Caco-2 (cell line): ENCODE data around the gene ALDH7A1. TPM values are rescaled to one million over a fixed set of nuclear protein-coding genes. Genes with fewer than 3 reads are reported as not detected.

Experiments
- BruUV-seq: library from RNA; stranded (reverse); fragments of 400-500 nt; replicated peaks from 2 replicates; lab custom pipeline; 2021; lab: Mats Ljungman, UMichigan
- CTCF ChIA-PET: fragments of 300-600 bp; sonication (Branson Sonifier 250); formaldehyde crosslinking; loops from one replicate; lab custom pipeline; 2022; ENCODE audit warnings: antibody characterized with exemption; lab: Charles Lee
- POLR2A ChIA-PET: fragments of 300-600 bp; sonication (Branson Sonifier 250); formaldehyde crosslinking; loops from one replicate; lab custom pipeline; 2022; ENCODE audit warnings: antibody characterized with exemption; lab: Charles Lee
- DNase-seq, 2 experiments: peaks; one replicate each; pipeline versions ENCODE4 v3.0.0 to v3.0.0-alpha.2; 2020 to 2022
- H3K27me3 ChIP-seq: replicated peaks from 2 replicates; pipeline ENCODE4 v1.6.0; 2011; ENCODE audit warnings: low read length; ENCODE audit not compliant: control insufficient read depth, insufficient read depth
- H3K36me3 ChIP-seq: 2 replicates; pipeline ENCODE4 v1.5.1; 2011; ENCODE audit warnings: low read length; ENCODE audit not compliant: control insufficient read depth, insufficient read depth
- H3K4me1 ChIP-seq: fragments of 250-450 bp; sonication (Bioruptor Pico); 2 replicates; pipeline ENCODE4 v1.5.1; 2020; ENCODE audit warnings: mild to moderate bottlenecking
- H3K4me3 ChIP-seq: 2 replicates; pipeline ENCODE4 v1.5.1; 2011; ENCODE audit warnings: low read depth, mild to moderate bottlenecking, control low read depth, low read length
- H3K9me3 ChIP-seq: fragments of 250-450 bp; sonication (Bioruptor Pico); 2 replicates; pipeline ENCODE4 v1.5.1; 2020; ENCODE audit warnings: mild to moderate bottlenecking, moderate library complexity
- H3K27ac Mint-ChIP-seq: one replicate; pipeline ENCODE4 v1.8.0; 2022; ENCODE audit warnings: mixed read lengths; ENCODE audit not compliant: unreplicated experiment
- H3K27me3 Mint-ChIP-seq: one replicate; pipeline ENCODE4 v1.8.0; 2022; ENCODE audit warnings: mixed read lengths; ENCODE audit not compliant: insufficient read depth, unreplicated experiment
- H3K36me3 Mint-ChIP-seq: one replicate; pipeline ENCODE4 v1.8.0; 2022; ENCODE audit warnings: mild to moderate bottlenecking, mixed read lengths; ENCODE audit not compliant: insufficient read depth, unreplicated experiment
- H3K4me1 Mint-ChIP-seq: one replicate; pipeline ENCODE4 v1.8.0; 2022; ENCODE audit warnings: low read depth, mixed read lengths; ENCODE audit not compliant: unreplicated experiment
- H3K4me3 Mint-ChIP-seq: one replicate; pipeline ENCODE4 v1.8.0; 2022; ENCODE audit warnings: mild to moderate bottlenecking, moderate library complexity, mixed read lengths; ENCODE audit not compliant: unreplicated experiment
- H3K9me3 Mint-ChIP-seq: one replicate; pipeline ENCODE4 v1.8.0; 2022; ENCODE audit warnings: mixed read lengths; ENCODE audit not compliant: unreplicated experiment
- CTCF ChIP-seq, 2 experiments: fragments of 200-600 bp in 1 of 2; IDR thresholded peaks; 1 replicate in 1 of 2; 2 replicates in 1 of 2; pipeline versions ENCODE4 v1.5.1 to v1.8.0; 2011 to 2022; ENCODE audit warnings: antibody characterized with exemption in 1 of 2, control low read depth in 1 of 2, inconsistent platforms in 1 of 2, low read depth in 1 of 2, low read length in 1 of 2, mild to moderate bottlenecking in 1 of 2, moderate library complexity in 1 of 2; ENCODE audit not compliant: insufficient read depth in 1 of 2, severe bottlenecking in 1 of 2, unreplicated experiment in 1 of 2
- intact Hi-C: fragments of 100-400 bp; cut with micrococcal nuclease; formaldehyde crosslinking; loops from one replicate; pipeline ENCODE4 v1.10.0; 2022; ENCODE audit not compliant: unreplicated experiment
- total RNA-seq: library from RNA; stranded (reverse); gene quantifications from 2 replicates; pipeline ENCODE4 v1.2.3, GENCODE V29; 2022

The ALDH7A1 gene
- total RNA-seq, 1 experiment from 2014 or later = 204 TPM

- Mint-ChIP-seq H3K36me3 (no peaks in the 10 kb centered on the region), H3K4me3 (no peak overlapping the region), H3K9me3 (no peaks in the 10 kb centered on the region), H3K27me3 (no peaks in the 10 kb centered on the region), H3K27ac (no peak overlapping the region), H3K4me1 (no peaks in the 10 kb centered on the region)
- no peaks in the 10 kb centered on the region for H3K9me3 ChIP-seq
- intact Hi-C loops = no loop called here
- H3K36me3 ChIP-seq = no peaks in the 10 kb centered on the region
- H3K4me3 ChIP-seq = no peak overlapping the region
- H3K4me1 ChIP-seq = no peaks in the 10 kb centered on the region
- H3K27me3 ChIP-seq = no peaks in the 10 kb centered on the region
- ChIA-PET CTCF (no interaction called here), POLR2A (no interaction called here)
- DNase-seq = no peak
- BruUV-seq = no TSS peak
- TF ChIP-seq CTCF (IDR thresholded peaks at IDR 0.05; ENCODE audit: insufficient read depth in 1 of 2, low read depth in 1 of 2, low read length in 1 of 2, severe bottlenecking in 1 of 2, unreplicated experiment in 1 of 2) = no peak
Measured at GRCh38 chr5:126506079-126506478, 88.9 kb downstream of the ALDH7A1 start.

DNA sequence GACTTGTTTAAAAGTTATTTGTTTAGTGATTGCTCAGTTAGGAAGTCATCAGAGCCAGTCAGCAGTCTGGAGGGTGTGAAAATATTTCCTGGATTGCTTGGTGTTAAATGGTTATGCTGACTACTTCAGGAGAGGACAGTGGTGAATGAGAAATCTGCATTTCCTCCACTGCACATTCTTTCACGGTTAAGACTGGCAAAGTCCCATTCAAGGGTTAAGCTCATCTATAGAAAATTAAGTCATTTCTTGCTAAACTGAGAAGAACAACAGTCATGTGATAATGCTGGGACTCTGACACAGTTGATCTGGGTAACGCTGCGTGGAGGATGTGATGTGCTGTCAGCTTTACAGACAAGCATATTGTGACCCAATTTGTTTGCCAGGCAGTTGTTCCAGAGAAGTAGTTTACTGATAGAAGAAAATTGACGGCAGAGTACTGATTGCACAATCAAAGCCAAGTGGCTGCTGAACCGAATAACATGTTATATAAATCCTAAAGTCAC lies 91.4 kb downstream of the ALDH7A1 start:
- no peak for TF ChIP-seq CTCF (IDR thresholded peaks at IDR 0.05; ENCODE audit: insufficient read depth in 1 of 2, low read depth in 1 of 2, low read length in 1 of 2, severe bottlenecking in 1 of 2, unreplicated experiment in 1 of 2)
- BruUV-seq = no TSS peak
- no peaks in the 10 kb centered on the region for H3K27me3 Mint-ChIP-seq
- CTCF ChIA-PET = no interaction called here
- POLR2A ChIA-PET = no interaction called here
- no peaks in the 10 kb centered on the region for H3K27me3 ChIP-seq
- H3K4me3 Mint-ChIP-seq = no peak overlapping the region
- H3K9me3 Mint-ChIP-seq = no peaks in the 10 kb centered on the region
- H3K27ac Mint-ChIP-seq = no peak overlapping the region
- no peaks in the 10 kb centered on the region for H3K4me1 Mint-ChIP-seq
- no peaks in the 10 kb centered on the region for H3K9me3 ChIP-seq
- no peaks in the 10 kb centered on the region for H3K4me1 ChIP-seq
- H3K36me3 Mint-ChIP-seq = no peaks in the 10 kb centered on the region
- H3K4me3 ChIP-seq = no peak overlapping the region
- DNase-seq = no peak
- intact Hi-C loops = no loop called here
- H3K36me3 ChIP-seq = no peaks in the 10 kb centered on the region

GRCh38 chr5:126501448-126501847 lies 93.6 kb downstream of the ALDH7A1 start:
- no TSS peak for BruUV-seq
- H3K36me3 Mint-ChIP-seq = no peaks in the 10 kb centered on the region
- Histone ChIP-seq H3K9me3 (no peaks in the 10 kb centered on the region), H3K4me1 (no peaks in the 10 kb centered on the region), H3K36me3 (no peaks in the 10 kb centered on the region), H3K27me3 (no peaks in the 10 kb centered on the region), H3K4me3 (no peak overlapping the region)
- ChIA-PET CTCF (no interaction called here), POLR2A (no interaction called here)
- no peak overlapping the region for H3K4me3 Mint-ChIP-seq
- H3K27ac Mint-ChIP-seq = no peak overlapping the region
- no peak for TF ChIP-seq CTCF (IDR thresholded peaks at IDR 0.05; ENCODE audit: insufficient read depth in 1 of 2, low read depth in 1 of 2, low read length in 1 of 2, severe bottlenecking in 1 of 2, unreplicated experiment in 1 of 2)
- H3K4me1 Mint-ChIP-seq = no peaks in the 10 kb centered on the region
- no peaks in the 10 kb centered on the region for H3K27me3 Mint-ChIP-seq
- intact Hi-C loops = no loop called here
- H3K9me3 Mint-ChIP-seq = no peaks in the 10 kb centered on the region
- no peak for DNase-seq
